SHP77 (cell line): ENCODE results near the gene MCRIP2.
"Not testable (repeated sequence)": the region's sequence is repeated elsewhere in the genome, so short reads cannot be mapped to it uniquely, and the experiment has no call there.

Experiments
- DNase-seq, 2 experiments: peaks; one replicate each; lab custom pipeline; 2025; lab: John Stamatoyannopoulos, UW

The MCRIP2 gene, protein sequence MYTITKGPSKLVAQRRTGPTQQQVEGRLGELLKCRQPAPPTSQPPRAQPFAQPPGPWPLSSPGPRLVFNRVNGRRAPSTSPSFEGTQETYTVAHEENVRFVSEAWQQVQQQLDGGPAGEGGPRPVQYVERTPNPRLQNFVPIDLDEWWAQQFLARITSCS

DNA sequence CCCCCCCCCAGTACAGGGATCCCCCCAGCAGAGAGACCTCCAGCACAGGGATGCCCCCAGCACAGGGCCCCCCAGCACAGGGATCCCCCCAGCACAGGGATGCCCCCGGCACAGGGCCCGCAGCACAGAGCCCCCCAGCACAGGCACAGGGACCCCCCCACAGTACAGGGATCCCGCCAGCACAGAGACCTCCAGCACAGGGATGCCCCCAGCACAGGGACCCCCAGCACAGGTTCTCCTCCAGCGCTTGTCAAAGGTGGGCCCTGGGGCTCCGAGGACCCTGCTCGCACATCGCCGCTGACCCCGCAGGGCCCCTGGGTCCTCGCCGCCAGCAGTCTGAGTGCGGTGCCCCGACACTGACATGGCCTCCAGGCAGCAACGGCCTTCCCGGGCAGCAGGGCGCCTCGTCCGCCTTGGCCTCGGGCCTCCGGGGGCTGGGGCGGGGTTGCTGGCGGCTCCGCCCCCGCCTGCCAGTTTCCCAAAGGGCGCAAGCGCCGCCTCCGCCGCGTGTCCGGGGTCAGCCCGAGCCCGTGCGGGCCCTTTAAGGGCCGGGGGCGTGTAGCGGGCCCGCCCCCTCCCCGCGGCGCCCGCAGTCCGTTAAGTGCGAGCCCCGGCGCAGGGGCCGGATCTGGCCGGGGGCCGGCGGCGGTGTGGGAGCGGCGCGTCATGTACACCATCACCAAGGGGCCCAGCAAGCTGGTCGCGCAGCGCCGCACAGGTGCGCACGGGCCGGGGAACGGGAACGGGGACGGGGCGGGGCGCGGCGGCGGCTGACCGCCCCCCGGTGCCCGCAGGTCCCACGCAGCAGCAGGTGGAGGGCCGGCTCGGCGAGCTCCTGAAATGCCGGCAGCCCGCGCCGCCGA is at the start of gene MCRIP2:
Gene MCRIP2, plus strand, starts transcription at position 503 of the 863 bp plus-strand sequence. Its CDS starts 164 bp downstream, at position 667.
- DNase-seq, result peak; percentile 70 to 77

DNA sequence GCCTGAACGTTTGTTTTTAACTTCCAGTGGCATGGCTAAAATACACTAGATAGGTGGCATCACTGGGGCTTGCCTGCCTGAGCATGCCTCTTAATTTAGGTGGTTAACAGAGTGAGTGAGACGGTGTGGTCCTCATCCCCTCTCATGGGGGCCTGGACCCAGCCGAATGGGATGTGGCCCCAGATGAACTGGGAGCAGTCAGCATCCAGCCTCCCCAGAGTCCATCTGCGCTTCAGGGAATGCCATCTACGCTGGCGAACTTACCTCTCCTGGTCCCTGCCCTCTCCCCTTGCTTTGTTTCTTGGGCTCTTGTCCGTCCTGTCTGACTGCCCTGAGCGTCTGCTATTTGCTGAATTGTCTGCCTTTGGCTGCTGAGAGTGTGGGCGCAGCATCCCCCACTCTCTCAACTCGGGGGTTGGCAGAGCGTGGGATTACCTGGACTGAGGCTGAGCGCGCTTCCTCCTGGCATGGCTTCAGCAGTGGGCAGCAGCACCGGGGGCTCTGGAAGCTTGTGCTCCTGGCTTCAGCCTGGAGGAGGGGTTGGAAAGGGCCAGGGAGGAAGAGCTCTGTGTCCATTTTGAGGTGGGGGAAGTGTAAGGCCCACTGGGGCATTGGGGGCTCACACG is 49.6 kb upstream of the MCRIP2 start:
- DNase-seq, result no peak

DNA sequence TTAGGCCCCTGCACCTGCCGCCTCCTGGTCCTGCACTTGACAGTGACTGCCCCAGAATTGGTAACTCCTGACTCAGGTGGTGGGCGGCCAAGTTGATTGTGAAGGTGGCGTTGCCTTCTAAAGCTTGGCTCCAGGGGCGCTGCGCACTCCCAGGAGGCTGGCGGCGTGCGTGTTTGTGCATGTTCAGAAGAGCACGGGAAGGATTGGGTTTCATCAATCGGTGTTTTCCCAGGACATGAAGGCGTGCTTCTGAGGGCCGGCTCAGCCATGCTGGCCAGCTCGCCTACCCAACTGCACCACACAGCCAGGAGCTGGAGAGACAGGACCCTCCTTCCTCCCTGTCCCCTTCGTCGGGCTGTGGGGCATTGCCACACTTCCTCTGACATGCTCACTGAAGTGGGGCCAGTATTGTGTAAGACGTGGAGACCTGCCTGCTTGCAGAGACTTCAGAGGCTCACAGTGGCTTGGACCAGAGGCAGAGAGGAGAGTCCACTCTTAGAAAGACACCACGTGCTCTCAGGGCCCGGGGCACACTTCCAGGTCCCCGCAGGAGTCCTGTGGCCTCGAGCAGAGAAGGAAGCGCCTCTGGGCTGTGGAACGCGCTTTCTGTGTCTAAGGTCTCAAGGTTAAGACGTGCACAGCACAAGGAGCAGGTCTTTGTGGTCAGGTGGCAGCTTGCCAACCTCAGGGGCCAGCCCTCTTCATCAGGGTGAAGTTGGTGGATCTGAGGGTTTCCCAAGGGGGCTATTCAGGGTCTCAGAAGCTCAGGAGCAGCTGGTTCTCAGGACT is 48.9 kb upstream of the MCRIP2 start:
- DNase-seq, result peak; percentile 90 to 91

DNA sequence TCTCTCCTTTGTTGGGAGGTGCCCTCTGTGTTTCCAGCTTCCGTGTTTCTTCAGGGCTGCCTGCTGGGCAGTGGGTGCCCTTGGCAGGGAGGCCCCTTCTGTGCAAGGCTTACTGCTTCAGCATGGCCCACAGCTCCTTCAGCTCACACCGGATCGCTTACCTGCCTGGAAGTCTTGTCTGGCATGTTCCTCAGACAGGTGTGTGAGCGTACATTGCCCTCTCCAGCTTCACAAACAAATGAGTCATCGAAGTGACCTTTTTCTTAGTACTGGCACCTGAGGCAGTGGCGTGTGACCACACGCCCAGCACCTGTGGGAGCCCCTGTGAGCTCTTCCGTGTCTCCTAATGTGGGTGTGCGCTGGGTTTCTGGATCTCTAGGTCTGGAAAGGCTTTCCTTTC is 48.2 kb upstream of the MCRIP2 start:
- peak in 1 of 2 experiments; percentile 41 for DNase-seq

DNA sequence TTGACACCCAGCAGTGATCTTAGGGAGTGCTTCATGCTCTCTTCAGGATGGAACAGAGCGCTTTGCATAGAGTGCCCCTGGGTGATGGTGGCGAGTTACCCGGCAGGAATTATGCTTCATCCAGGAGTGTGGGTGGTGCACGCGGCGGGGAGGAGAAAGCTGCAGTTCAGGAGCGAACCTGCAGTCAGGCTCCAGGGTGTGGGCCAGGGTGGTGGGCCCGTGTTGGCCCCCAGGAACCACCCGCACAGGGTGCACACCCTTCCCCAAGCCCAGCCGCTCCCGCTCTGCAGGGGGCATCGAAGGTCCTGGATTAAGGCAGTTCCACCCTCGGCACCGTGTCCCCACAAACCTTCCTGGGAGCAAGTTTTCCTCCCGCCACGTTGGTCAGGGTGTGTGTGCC is 47.8 kb upstream of the MCRIP2 start:
- DNase-seq, result no peak

DNA sequence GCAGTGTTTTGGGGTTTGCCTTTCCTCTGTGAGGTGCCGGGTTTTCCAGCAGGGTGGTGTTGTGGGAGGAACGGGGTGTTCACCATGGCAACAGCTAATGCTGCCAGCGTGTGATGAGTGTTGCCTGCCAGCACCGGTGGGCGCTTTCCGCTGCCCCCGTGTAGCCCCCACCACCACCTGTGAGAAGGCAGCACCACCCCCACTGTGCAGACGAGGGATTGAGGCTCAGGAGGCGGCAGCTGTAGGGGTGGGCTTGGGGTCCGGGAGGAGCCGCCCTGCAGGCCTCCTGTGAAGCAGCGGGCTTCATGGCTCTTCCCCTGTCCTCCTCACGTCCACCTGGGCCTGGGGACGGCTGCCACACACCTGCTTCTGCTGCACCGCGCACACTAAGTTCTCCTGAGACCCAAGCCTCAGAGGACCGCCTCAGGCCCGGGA is 46.5 kb upstream of the MCRIP2 start:
- DNase-seq, result no peak

DNA sequence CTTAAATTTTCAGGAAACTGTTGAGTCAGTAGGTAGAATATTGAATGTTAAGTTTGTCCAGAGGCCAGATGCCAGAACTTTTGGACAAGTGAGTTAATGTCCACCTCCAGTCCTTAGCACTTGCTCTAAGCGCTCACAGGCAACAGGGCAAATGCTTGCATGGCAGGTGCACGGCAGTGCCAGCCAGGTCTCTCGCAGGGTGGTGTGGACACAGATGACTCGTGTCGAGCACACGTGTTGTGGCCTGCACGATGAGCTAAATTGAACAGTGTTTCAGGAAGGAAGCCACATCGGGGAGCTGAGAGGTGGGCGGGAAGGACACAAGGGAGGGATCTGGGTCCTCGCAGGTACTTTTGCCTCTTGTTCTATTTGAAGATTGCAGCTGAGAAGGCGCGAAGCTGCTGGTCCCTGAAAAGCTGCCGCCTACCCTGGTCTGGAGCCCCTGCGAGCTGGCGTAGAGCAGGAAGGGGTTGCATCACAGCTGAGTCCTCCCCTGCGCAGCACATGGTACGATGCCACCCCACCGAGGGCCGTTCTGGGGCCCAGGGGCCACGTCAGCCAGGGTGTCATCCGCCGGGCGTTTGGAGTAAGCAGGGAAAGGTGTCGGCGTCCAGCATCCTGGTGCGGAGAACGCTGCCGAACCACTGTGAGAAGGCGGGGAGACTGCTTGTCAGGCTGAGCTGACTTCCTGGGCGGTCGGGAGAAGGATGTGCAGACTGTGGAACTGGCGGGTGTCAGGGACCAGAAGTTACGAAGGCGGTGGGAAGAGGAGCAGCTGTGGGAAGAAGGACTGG is 45.5 kb upstream of the MCRIP2 start:
- peak in 1 of 2 experiments; percentile 35 for DNase-seq

DNA sequence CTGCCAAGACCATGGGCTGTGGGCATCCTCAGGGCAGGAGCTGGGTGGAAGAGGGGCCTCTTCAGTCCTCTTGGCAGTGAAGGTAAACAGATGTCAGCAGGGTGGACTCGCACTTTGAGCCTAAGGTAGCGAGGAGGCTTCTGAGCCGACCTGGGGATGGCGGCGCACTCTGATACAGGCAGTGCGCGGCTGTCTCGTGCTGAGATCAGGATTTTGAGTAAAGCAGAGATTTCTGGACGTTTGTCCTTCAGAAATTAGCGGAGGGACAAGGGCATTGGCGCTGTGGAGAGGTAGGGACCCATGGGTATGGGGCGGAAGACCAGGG is 44.9 kb upstream of the MCRIP2 start:
- DNase-seq, result no peak

DNA sequence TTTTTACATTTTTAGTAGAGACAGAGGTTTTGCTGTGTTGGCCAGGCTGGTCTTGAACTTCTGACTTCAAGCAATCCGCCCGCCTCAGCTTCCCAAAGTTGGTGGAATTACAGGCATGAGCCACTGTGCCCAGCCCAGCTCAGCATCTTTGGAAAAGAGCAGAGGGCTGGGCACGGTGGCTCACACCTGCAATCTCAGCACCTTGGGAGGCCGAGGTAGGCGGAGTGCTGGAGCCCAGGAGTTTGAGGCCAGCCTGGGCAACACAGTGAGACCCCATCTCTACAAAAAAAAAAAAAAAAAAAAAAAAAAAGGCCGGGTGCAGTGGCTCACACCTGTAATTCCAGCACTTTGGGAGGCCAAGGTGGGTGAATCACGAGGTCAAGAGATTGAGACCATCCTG is 44.0 kb upstream of the MCRIP2 start:
- DNase-seq, result not testable (repeated sequence)

DNA sequence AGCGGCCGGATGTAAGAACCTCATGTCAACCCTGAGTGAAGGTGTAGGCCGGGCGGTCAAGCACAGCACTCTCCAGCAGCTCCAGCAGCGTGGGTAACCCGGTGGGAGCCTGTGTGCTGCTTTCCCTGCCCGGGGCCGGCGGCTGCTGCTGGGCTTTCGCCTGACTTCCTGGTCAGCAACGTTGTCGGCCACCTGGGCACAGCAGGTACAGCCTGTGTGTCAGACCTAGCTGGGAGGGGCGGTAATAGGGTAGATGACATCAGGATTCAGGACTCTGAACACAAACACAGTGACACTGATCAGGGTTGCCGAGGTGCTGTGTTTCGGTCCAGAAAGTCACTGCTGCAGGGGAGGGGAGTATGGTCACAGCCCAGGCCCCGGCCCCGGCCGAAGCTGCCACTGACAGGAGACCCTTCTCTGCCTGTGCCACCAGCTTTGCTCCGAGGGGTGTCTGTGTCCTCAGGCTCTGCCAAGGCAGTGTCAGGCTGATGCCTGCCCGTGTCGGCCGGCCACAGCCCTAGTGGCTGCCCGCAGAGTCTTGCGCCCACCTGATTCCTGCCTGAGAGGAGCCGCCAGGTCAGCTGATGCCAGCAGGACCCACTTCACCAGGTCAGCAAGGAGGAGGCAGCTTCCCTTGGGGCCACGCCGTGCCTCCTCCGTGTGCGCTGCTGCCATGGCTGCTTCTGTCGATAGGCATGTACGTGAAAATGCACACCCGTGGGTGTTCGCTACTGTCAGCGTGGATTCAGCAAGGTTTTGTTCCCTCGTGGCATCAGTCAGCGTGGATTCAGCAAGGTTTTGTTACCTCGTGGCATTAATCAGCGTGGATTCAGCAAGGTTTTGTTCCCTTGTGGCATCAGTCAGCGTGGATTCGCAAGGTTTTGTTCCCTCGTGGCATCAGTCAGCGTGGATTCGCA is 42.5 kb upstream of the MCRIP2 start:
- DNase-seq, result no peak

DNA sequence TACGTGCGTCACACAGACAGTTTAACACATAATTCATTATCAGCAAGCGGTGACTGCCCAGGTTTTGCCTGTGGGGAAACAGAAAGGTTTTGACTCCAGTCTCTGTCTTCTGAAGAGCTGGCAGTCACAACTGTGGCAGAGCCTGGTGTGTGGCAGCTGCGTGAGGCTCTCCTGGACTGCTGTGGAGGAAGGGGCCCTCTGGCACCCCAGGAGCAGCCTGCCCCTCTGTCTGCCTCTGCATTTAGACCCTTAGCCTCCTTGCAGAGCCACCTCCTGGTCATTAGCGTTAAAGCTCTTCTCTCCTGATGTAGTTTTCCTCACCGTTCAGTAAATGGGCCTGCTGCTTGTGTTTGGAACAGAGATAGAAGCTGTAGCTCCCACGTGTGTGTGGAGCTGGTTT is 40.8 kb upstream of the MCRIP2 start:
- DNase-seq, result peak in 1 of 2 experiments; percentile 17

DNA sequence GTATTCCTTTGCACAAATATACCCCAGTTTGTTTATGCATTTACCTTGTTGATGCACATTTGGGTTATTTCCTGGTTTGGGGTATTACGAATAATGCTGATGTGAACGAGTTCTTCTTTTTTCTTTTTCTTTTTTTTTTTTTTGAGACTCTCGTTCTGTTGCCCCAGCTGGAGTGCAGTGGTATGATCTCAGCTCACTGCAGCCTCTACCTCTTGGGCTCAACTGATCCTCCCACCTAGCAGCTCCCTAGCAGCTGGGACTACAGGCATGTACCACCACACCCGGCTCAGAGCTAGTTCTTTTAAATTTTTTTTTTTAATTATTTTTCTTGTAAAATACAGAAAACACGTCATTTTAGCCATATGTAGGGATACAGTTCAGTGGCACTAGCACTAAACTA is 37.7 kb upstream of the MCRIP2 start:
- DNase-seq, result no peak

DNA sequence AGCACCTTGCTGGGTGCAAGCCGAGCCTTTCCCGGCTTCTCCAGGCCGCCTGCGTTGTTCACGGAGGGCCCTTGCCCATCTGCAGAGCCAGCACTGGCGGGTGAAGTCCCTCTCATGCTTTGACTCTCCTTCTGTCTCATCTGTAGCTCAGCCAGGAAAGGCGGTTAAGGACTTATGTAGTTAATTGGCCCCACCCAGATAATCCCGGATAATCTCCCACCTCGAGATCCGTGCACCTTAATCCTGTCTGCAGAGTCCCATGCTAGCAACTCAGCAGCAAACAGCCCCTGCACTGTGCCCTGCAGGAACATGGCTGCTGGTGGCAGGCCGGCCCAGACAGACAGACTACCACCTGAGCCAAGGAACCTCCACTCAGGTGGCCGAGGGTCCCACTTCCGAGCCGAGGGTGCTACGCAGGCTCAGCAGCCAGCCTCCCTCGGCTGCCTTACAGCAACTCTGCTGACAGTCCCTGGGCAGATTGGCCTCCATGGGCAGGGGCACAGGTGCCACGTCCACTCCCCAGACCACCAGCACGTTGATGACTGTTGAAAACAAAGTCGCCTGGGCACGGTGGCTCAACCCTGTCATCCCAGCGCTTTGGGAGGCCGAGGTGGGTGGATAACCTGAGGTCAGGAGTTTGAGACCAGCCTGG is 34.8 kb upstream of the MCRIP2 start:
- no peak for DNase-seq

DNA sequence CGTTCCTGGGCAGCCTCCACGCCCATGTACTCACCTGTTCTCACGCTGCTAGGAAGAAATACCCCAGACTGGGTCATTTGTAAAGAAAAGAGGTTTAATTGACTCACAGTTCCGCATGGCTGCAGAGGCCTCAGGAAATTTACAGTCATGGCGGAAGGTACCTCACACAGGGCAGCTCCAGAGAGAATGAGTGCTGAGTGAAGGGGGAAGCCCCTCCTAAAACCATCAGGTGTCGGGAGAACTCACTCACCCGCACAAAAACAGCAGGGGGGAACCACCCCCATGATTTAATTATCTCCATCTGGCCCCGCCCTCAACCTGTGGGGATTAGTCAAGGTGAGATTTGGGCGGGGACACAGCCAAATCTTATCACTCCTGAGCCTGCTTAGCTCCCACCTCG is 33.6 kb upstream of the MCRIP2 start:
- no peak for DNase-seq

DNA sequence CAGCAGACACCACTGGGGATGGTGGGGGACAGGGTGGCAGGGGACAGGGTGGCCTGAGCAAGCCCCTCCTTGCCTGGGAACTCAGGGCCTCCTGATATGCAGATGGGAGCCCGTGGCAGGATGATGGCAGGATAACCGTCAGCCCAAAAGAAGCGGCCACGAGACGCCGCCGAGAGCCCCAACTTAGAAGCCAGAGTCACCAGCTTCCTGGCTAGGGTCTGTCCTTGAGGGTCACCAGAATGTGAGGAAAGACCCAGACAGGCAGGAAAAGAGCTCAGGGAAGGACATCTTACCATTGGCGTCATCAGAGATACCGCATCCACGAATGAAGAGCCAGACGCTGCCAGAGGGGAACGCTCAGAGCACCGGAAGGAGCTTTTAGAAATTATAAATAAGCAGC is 32.3 kb upstream of the MCRIP2 start:
- DNase-seq, result no peak

DNA sequence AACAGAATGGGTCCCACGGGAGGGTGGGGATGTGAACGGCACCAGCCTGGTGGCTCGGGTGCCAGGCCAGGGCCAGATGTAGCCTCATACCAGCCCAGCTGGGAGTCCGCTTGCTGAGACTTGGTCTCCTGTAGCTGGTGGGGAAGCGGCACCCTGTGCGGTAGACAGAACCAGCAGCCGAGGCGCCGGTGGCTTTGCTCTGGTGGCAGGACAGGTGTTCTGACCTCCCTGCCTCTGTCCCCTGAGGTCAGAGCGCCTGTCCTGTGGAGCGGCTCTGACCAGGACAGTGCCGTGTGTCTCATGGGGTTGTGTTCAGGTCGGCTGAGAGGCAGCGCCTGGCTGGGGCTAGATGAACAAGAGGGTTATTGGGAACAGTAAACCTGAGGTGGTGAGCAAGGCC is 31.6 kb upstream of the MCRIP2 start:
- DNase-seq, result no peak

DNA sequence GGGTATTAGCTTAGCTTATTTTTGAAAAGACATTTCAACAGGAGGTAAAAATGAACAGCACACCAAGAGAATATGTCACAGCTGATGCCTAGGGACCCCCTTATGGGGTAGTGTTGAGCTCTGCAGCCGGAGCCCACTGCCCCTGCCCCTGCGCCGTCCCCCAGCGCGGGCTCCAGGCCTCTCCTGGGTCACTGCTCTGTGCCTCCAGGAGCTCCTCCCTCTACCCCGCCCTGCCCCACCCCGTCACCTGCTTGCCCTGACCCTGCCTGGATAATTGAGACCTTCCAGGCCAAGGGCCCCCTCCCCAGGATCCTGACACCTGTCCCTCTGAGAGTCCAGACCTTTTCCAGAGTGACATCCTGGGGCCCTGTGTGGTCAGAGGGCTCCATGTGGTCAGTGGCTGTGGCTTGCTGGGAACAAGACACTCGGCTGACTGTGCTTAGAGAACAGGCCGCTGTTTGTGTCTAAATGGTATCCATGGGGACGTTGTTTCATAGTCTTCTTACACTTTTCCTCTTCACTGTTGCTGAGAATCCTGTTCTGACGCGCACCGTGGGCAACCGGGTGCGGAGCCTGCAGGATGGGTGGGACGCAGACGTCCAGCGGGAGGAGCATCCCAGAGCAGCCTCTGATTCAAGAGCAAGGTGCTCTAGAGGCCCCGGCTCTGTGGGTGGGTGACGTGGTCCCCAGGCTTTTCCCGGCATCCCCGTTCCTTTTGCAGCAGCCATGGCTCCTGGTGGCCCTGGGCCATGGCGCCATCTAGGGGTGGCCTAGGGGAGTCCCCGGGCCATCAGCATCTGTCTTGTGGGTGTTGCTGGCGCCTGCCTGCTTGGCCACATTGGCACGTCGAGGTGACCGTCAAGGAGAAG is 30.9 kb upstream of the MCRIP2 start:
- DNase-seq, result peak in 1 of 2 experiments; percentile 27

DNA sequence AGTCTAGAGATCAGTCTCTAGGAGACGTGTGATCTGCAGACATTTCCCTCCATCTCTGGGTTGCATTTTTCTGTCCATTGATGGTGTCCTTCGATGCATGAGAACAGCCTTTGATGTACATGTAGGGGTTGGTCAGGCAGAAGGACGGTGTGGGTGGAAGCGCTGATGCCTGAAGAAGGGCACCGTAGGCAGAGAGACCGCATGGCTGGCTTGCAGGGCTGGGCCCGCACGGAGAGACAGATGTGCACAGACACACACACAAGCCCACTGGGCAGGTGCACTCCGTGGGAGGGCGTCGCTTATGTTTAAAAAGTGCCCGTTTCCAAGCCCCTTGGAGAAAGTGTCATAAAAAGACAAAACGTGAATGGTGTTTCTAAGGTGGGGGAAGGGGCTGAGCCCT is 26.5 kb upstream of the MCRIP2 start:
- no peak for DNase-seq
